ENCODE data around the gene RALGPS2. TPM values are rescaled to one million over a fixed set of nuclear protein-coding genes. Genes with fewer than 3 reads are reported as not detected.
"Not testable (repeated sequence)": the region's sequence is repeated elsewhere in the genome, so short reads cannot be mapped to it uniquely, and the experiment has no call there.

The RALGPS2 gene
- polyA plus RNA-seq, 1 experiment = 67.2 TPM

GRCh38 chr1:178945763-178946266 lies 220.8 kb downstream of the RALGPS2 start:
- POLR2A ChIA-PET = no interaction called here
- CTCF ChIA-PET = interaction anchor here (1.3 kb wide), 1 partner anchor 57 kb away, joined by 3 read pairs; no protein-coding TSS in a partner anchor
- no peaks in the 10 kb centered on the region for H3K9me3 ChIP-seq (ENCODE audit: control insufficient read depth, insufficient read depth, low read length)
- no peak overlapping the region for H3K27ac ChIP-seq (ENCODE audit: low read depth, low read length)
- DNase-seq (ENCODE audit: low read depth, low spot score) = no peak
- no peak for TF ChIP-seq CTCF (IDR thresholded peaks at IDR 0.05; ENCODE audit: low read depth, low read length)
- H3K27me3 ChIP-seq (ENCODE audit: control insufficient read depth, insufficient read depth, low read length) = no peaks in the 10 kb centered on the region
- H3K4me3 ChIP-seq (ENCODE audit: low read depth, low read length) = no peak overlapping the region

- Histone ChIP-seq H3K27me3 (ENCODE audit: control insufficient read depth, insufficient read depth, low read length) (no peaks in the 10 kb centered on the region), H3K4me3 (ENCODE audit: low read depth, low read length) (no peak overlapping the region), H3K27ac (ENCODE audit: low read depth, low read length) (no peak overlapping the region), H3K9me3 (ENCODE audit: control insufficient read depth, insufficient read depth, low read length) (no peaks in the 10 kb centered on the region)
- no peak for TF ChIP-seq CTCF (IDR thresholded peaks at IDR 0.05; ENCODE audit: low read depth, low read length)
- POLR2A ChIA-PET = interaction anchor here (0.6 kb wide), 1 partner anchor 15 kb away, joined by 4 read pairs; no protein-coding TSS in a partner anchor
- no peak for DNase-seq (ENCODE audit: low read depth, low spot score)
- CTCF ChIA-PET = interaction anchor here (1.3 kb wide), 1 partner anchor 56 kb away, joined by 3 read pairs; no protein-coding TSS in a partner anchor
These were observed 221.4 kb downstream of the RALGPS2 start for GRCh38 chr1:178946416-178946815.

- Histone ChIP-seq H3K4me3 (ENCODE audit: low read depth, low read length) (no peak overlapping the region), H3K27ac (ENCODE audit: low read depth, low read length) (no peak overlapping the region), H3K27me3 (ENCODE audit: control insufficient read depth, insufficient read depth, low read length) (no peaks in the 10 kb centered on the region), H3K9me3 (ENCODE audit: control insufficient read depth, insufficient read depth, low read length) (no peaks in the 10 kb centered on the region)
- ChIA-PET CTCF (no interaction called here), POLR2A (interaction anchor here (0.6 kb wide), 1 partner anchor 16 kb away, joined by 4 read pairs; no protein-coding TSS in a partner anchor)
- TF ChIP-seq CTCF (IDR thresholded peaks at IDR 0.05; ENCODE audit: low read depth, low read length) = no peak
- no peak for DNase-seq (ENCODE audit: low read depth, low spot score)
These were observed 222.0 kb downstream of the RALGPS2 start for GRCh38 chr1:178946855-178947676.

- TF ChIP-seq CTCF (IDR thresholded peaks at IDR 0.05; ENCODE audit: low read depth, low read length) = no peak
- H3K4me3 ChIP-seq (ENCODE audit: low read depth, low read length) = no peak overlapping the region
- ChIA-PET POLR2A (no interaction called here), CTCF (no interaction called here)
- no peak overlapping the region for H3K27ac ChIP-seq (ENCODE audit: low read depth, low read length)
- no peaks in the 10 kb centered on the region for H3K9me3 ChIP-seq (ENCODE audit: control insufficient read depth, insufficient read depth, low read length)
- no peaks in the 10 kb centered on the region for H3K27me3 ChIP-seq (ENCODE audit: control insufficient read depth, insufficient read depth, low read length)
- DNase-seq (ENCODE audit: low read depth, low spot score) = no peak
These were observed 222.6 kb downstream of the RALGPS2 start for GRCh38 chr1:178947677-178947981.

- Histone ChIP-seq H3K4me3 (ENCODE audit: low read depth, low read length) (no peak overlapping the region), H3K27ac (ENCODE audit: low read depth, low read length) (no peak overlapping the region), H3K9me3 (ENCODE audit: control insufficient read depth, insufficient read depth, low read length) (no peaks in the 10 kb centered on the region), H3K27me3 (ENCODE audit: control insufficient read depth, insufficient read depth, low read length) (peaks cover 3% of the 10 kb centered on the region)
- DNase-seq (ENCODE audit: low read depth, low spot score) = no peak
- TF ChIP-seq CTCF (IDR thresholded peaks at IDR 0.05; ENCODE audit: low read depth, low read length) = no peak
- CTCF ChIA-PET = no interaction called here
- POLR2A ChIA-PET = no interaction called here
These were observed 223.6 kb downstream of the RALGPS2 start for GRCh38 chr1:178948676-178949075.

- DNase-seq (ENCODE audit: low read depth, low spot score); POLR2A ChIA-PET; H3K9me3 ChIP-seq (ENCODE audit: control insufficient read depth, insufficient read depth, low read length); H3K27ac ChIP-seq (ENCODE audit: low read depth, low read length); H3K4me3 ChIP-seq (ENCODE audit: low read depth, low read length); H3K27me3 ChIP-seq (ENCODE audit: control insufficient read depth, insufficient read depth, low read length): not testable (repeated sequence)
- CTCF ChIA-PET = interaction anchor here (1.0 kb wide), 1 partner anchor 53 kb away, joined by 5 read pairs; no protein-coding TSS in a partner anchor
These were observed 224.8 kb downstream of the RALGPS2 start for GRCh38 chr1:178949866-178950265.

Data from AG04450 (cell line).